ENCODE measurements around the gene TFIP11.

DNA sequence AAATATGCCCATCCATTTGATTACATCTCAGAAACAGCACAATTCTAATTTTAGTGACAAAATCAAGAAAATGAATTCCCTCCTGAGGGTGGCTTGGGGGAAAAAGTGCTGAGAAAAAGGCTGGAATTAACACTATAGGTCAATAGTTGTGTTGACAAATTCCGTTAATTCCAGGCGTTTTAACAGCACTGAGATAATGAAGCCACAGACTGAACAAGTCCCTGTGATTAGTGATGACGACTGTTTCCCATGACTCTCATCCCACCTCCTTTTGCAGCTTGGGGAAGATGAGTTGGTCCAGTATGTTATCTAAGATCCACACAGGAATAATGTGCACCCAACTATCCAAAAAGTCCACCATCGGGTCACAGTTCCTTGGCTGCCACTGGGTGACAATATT is 15.8 kb downstream of the TFIP11 start:
- TF ChIP-seq EZH2phosphoT487 (IDR thresholded peaks at IDR 0.05; ENCODE audit: low read depth): no peak
- TF ChIP-seq, protein P1, sequence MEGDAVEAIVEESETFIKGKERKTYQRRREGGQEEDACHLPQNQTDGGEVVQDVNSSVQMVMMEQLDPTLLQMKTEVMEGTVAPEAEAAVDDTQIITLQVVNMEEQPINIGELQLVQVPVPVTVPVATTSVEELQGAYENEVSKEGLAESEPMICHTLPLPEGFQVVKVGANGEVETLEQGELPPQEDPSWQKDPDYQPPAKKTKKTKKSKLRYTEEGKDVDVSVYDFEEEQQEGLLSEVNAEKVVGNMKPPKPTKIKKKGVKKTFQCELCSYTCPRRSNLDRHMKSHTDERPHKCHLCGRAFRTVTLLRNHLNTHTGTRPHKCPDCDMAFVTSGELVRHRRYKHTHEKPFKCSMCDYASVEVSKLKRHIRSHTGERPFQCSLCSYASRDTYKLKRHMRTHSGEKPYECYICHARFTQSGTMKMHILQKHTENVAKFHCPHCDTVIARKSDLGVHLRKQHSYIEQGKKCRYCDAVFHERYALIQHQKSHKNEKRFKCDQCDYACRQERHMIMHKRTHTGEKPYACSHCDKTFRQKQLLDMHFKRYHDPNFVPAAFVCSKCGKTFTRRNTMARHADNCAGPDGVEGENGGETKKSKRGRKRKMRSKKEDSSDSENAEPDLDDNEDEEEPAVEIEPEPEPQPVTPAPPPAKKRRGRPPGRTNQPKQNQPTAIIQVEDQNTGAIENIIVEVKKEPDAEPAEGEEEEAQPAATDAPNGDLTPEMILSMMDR (IDR thresholded peaks at IDR 0.05; ENCODE audit: low read depth, low read length): no peak

Data from OCI-LY3 (cell line).